SK-N-SH treated with all-trans-retinoic acid at 6 μM for 48 hours (cell line): ENCODE measurements around the gene ZBED4.

Experiments
- ATAC-seq: fragments of 200-7000 bp; cut with Tn5 transposase; 3 replicates; pipeline ENCODE4 v1.9.1; 2020; ENCODE audit warnings: mild to moderate bottlenecking, moderate library complexity
- ARNTL ChIP-seq: fragments of 450-650 bp; formaldehyde crosslinking; IDR thresholded peaks from 2 replicates; pipeline ENCODE4 v1.5.0; 2020; ENCODE audit warnings: low read depth, mild to moderate bottlenecking, moderate library complexity, borderline replicate concordance
- BACH2 ChIP-seq: fragments of 250-450 bp; sonication (Bioruptor Pico); IDR thresholded peaks from 2 replicates; pipeline ENCODE4 v1.9.0; 2021; ENCODE audit warnings: mild to moderate bottlenecking, borderline replicate concordance
- CSDC2 ChIP-seq: fragments of 250-450 bp; sonication (Bioruptor Pico); IDR thresholded peaks from 2 replicates; pipeline ENCODE4 v1.5.0; 2020; ENCODE audit warnings: mild to moderate bottlenecking, moderate library complexity
- CSRNP3 ChIP-seq: fragments of 250-450 bp; sonication (Bioruptor Pico); IDR thresholded peaks from 2 replicates; pipeline ENCODE4 v1.5.1; 2021; ENCODE audit warnings: mild to moderate bottlenecking, moderate library complexity
- ESRRG ChIP-seq: fragments of 250-450 bp; sonication (Bioruptor Pico); IDR thresholded peaks from 2 replicates; pipeline ENCODE4 v1.6.1; 2021; ENCODE audit warnings: mild to moderate bottlenecking
- GLIS3 ChIP-seq: fragments of 250-450 bp; sonication (Bioruptor Pico); IDR thresholded peaks from 2 replicates; pipeline ENCODE4 v1.5.0; 2020; ENCODE audit warnings: mild to moderate bottlenecking, moderate library complexity
- ISL1 ChIP-seq: fragments of 250-450 bp; sonication (Bioruptor Pico); IDR thresholded peaks from 2 replicates; pipeline ENCODE4 v2.1.2; 2022; ENCODE audit warnings: mild to moderate bottlenecking, moderate library complexity
- OSR1 ChIP-seq: fragments of 250-450 bp; sonication (Bioruptor Pico); IDR thresholded peaks from 2 replicates; pipeline ENCODE4 v1.8.0; 2022; ENCODE audit warnings: moderate library complexity, mild to moderate bottlenecking, inconsistent platforms
- PATZ1 ChIP-seq: fragments of 250-450 bp; sonication (Bioruptor Pico); IDR thresholded peaks from 2 replicates; pipeline ENCODE4 v1.8.0; 2020; ENCODE audit warnings: mild to moderate bottlenecking, moderate library complexity, borderline replicate concordance
- PPARA ChIP-seq: fragments of 250-450 bp; sonication (Bioruptor Pico); IDR thresholded peaks from 2 replicates; pipeline ENCODE4 v1.5.0; 2020; ENCODE audit warnings: mild to moderate bottlenecking, borderline replicate concordance
- RARB ChIP-seq: fragments of 250-450 bp; sonication (Bioruptor Pico); IDR thresholded peaks from 2 replicates; pipeline ENCODE4 v1.8.0; 2021; ENCODE audit warnings: mild to moderate bottlenecking, moderate library complexity
- SNAI2 ChIP-seq: fragments of 250-450 bp; sonication (Bioruptor Pico); IDR thresholded peaks from 2 replicates; pipeline ENCODE4 v1.5.0; 2020; ENCODE audit warnings: mild to moderate bottlenecking, moderate library complexity
- TCF4 ChIP-seq: fragments of 250-450 bp; sonication (Bioruptor Pico); IDR thresholded peaks from 2 replicates; pipeline ENCODE4 v1.8.0; 2021; ENCODE audit warnings: mild to moderate bottlenecking, moderate library complexity, borderline replicate concordance
- TOX ChIP-seq: fragments of 250-450 bp; sonication (Bioruptor Pico); IDR thresholded peaks from 2 replicates; pipeline ENCODE4 v1.8.0; 2021; ENCODE audit warnings: mild to moderate bottlenecking, moderate library complexity, borderline replicate concordance
- TSHZ2 ChIP-seq: fragments of 250-450 bp; sonication (Bioruptor Pico); IDR thresholded peaks from 2 replicates; pipeline ENCODE4 v1.5.0; 2020; ENCODE audit warnings: mild to moderate bottlenecking, moderate library complexity
- ZC3H10 ChIP-seq: fragments of 250-450 bp; sonication (Bioruptor Pico); IDR thresholded peaks from 2 replicates; pipeline ENCODE4 v1.5.1; 2021; ENCODE audit warnings: mild to moderate bottlenecking, moderate library complexity
- ZFP3 ChIP-seq: fragments of 250-450 bp; sonication (Bioruptor Pico); IDR thresholded peaks from 2 replicates; pipeline ENCODE4 v1.5.0; 2020; ENCODE audit warnings: mild to moderate bottlenecking, moderate library complexity
- ZFP30 ChIP-seq: fragments of 450-650 bp; formaldehyde crosslinking; IDR thresholded peaks from 2 replicates; pipeline ENCODE4 v1.5.0; 2022; ENCODE audit warnings: mild to moderate bottlenecking, moderate library complexity
- ZNF565 ChIP-seq: fragments of 450-650 bp; formaldehyde crosslinking; conservative IDR thresholded peaks from 2 replicates; pipeline ENCODE4 v1.5.0; 2020; ENCODE audit warnings: low read depth, mild to moderate bottlenecking, moderate library complexity
- ZNF70 ChIP-seq: fragments of 450-650 bp; formaldehyde crosslinking; IDR thresholded peaks from 2 replicates; pipeline ENCODE4 v1.5.0; 2020; ENCODE audit warnings: mild to moderate bottlenecking, moderate library complexity
- ZNF8 ChIP-seq: fragments of 450-650 bp; formaldehyde crosslinking; IDR thresholded peaks from 2 replicates; pipeline ENCODE4 v1.5.0; 2020; ENCODE audit warnings: mild to moderate bottlenecking, moderate library complexity
- TF ChIP-seq, protein P1 (sequence below): fragments of 250-450 bp; sonication (Bioruptor Pico); IDR thresholded peaks from 2 replicates; pipeline ENCODE4 v1.8.0; 2021; ENCODE audit warnings: low read depth, mild to moderate bottlenecking, moderate library complexity, borderline replicate concordance
- TF ChIP-seq, protein P2 (sequence below): fragments of 250-450 bp; sonication (Bioruptor Pico); IDR thresholded peaks from 2 replicates; pipeline ENCODE4 v1.5.1; 2020; ENCODE audit warnings: low read depth, mild to moderate bottlenecking, moderate library complexity

ZBED4 gene

DNA sequence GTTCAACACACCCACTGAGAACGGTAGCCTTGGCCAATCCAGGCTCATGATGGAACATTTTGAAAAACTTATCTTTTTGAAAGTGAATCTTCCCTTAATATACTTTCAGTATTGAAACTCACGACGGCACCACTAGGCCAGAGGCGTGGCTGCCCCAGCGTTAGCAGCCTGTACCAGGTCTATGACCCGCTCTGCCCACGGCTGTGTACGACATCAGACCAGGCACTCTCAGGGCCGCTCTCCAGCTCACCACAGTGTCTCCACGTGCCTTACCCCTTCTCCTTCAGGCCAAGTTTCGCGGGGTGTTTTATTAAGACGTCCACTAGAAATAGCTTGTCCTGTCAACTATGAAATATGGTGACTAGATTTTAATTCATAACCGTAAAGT is 33.4 kb downstream of the ZBED4 start:
- no peak for ATAC-seq
- TF ChIP-seq PPARA (CRISPR knock-in tag) (no peak), OSR1 (CRISPR knock-in tag) (no peak), RARB (CRISPR knock-in tag) (no peak), ZNF70 (CRISPR knock-in tag) (no peak), TSHZ2 (CRISPR knock-in tag) (no peak), SNAI2 (CRISPR knock-in tag) (no peak), TOX (CRISPR knock-in tag) (no peak), BACH2 (no peak), ISL1 (CRISPR knock-in tag) (no peak), ARNTL (CRISPR knock-in tag) (no peak), CSDC2 (CRISPR knock-in tag) (no peak), PATZ1 (no peak), GLIS3 (no peak)
- TF ChIP-seq, protein P1, sequence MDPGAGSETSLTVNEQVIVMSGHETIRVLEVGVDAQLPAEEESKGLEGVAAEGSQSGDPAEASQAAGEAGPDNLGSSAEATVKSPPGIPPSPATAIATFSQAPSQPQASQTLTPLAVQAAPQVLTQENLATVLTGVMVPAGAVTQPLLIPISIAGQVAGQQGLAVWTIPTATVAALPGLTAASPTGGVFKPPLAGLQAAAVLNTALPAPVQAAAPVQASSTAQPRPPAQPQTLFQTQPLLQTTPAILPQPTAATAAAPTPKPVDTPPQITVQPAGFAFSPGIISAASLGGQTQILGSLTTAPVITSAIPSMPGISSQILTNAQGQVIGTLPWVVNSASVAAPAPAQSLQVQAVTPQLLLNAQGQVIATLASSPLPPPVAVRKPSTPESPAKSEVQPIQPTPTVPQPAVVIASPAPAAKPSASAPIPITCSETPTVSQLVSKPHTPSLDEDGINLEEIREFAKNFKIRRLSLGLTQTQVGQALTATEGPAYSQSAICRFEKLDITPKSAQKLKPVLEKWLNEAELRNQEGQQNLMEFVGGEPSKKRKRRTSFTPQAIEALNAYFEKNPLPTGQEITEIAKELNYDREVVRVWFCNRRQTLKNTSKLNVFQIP (CRISPR knock-in tag), result no peak

DNA sequence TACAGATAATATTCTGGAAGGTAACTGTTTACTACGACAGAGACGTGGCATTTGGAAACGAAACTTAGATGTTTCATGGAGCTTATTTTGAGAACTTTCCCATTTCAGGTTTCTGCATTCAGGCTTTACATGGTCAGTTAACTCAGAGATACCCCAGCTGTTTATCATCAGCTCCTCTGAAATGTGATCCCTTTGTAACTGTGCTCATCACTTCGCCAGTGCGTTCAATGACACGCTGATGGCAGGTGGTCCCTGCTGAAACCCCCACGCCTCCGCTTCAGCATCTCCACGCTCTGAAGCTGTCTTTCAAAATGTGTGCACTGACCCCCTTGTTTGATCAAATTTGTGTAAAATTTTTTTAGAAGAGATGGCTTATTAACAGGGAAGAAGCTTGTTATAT is 34.1 kb downstream of the ZBED4 start:
- no peak for TF ChIP-seq SNAI2 (CRISPR knock-in tag)
- no peak for TF ChIP-seq CSRNP3 (CRISPR knock-in tag)
- no peak for TF ChIP-seq ZNF70 (CRISPR knock-in tag)
- TF ChIP-seq OSR1 (CRISPR knock-in tag), result no peak
- TF ChIP-seq GLIS3, result no peak
- TF ChIP-seq ARNTL (CRISPR knock-in tag), result no peak
- TF ChIP-seq ESRRG (CRISPR knock-in tag), result no peak
- TF ChIP-seq, protein P2, sequence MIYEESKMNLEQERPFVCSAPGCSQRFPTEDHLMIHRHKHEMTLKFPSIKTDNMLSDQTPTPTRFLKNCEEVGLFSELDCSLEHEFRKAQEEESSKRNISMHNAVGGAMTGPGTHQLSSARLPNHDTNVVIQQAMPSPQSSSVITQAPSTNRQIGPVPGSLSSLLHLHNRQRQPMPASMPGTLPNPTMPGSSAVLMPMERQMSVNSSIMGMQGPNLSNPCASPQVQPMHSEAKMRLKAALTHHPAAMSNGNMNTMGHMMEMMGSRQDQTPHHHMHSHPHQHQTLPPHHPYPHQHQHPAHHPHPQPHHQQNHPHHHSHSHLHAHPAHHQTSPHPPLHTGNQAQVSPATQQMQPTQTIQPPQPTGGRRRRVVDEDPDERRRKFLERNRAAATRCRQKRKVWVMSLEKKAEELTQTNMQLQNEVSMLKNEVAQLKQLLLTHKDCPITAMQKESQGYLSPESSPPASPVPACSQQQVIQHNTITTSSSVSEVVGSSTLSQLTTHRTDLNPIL, result no peak
- no peak for TF ChIP-seq BACH2
- TF ChIP-seq PPARA (CRISPR knock-in tag), result no peak
- TF ChIP-seq ZNF8 (CRISPR knock-in tag), result no peak
- TF ChIP-seq TCF4 (CRISPR knock-in tag), result no peak
- TF ChIP-seq ZC3H10, result no peak
- no peak for TF ChIP-seq PATZ1
- no peak for TF ChIP-seq ZFP30
- TF ChIP-seq ZNF565 (CRISPR knock-in tag), result no peak
- no peak for TF ChIP-seq TSHZ2 (CRISPR knock-in tag)
- TF ChIP-seq, protein P1 (CRISPR knock-in tag), result no peak
- TF ChIP-seq ZFP3 (CRISPR knock-in tag), result no peak
- TF ChIP-seq RARB (CRISPR knock-in tag), result no peak

More for the DNA sequence above, 34.1 kb downstream of the ZBED4 start:
- ATAC-seq, result no peak
